ENCODE measurements around the gene SVBP.

DNA sequence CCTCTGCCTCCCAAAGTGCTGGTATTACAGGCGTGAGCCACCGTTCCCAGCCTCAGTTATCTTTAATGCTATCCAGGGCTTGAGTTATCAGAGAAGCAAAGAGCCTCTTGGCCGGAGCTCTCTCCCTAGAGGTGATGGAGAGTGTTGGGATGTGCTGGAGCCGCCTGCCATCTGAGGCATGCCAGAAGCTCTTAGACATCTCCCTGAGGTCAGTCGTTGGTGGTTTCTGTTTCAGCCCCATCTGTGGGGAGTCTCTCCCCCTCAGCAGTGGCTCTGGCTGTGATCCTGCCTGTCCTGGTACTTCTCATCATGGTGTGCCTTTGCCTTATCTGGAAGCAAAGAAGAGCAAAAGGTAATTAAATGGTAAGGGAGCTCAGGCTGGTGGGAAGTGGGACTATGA is 17.6 kb upstream of the SVBP start:
- TF ChIP-seq, protein P1, sequence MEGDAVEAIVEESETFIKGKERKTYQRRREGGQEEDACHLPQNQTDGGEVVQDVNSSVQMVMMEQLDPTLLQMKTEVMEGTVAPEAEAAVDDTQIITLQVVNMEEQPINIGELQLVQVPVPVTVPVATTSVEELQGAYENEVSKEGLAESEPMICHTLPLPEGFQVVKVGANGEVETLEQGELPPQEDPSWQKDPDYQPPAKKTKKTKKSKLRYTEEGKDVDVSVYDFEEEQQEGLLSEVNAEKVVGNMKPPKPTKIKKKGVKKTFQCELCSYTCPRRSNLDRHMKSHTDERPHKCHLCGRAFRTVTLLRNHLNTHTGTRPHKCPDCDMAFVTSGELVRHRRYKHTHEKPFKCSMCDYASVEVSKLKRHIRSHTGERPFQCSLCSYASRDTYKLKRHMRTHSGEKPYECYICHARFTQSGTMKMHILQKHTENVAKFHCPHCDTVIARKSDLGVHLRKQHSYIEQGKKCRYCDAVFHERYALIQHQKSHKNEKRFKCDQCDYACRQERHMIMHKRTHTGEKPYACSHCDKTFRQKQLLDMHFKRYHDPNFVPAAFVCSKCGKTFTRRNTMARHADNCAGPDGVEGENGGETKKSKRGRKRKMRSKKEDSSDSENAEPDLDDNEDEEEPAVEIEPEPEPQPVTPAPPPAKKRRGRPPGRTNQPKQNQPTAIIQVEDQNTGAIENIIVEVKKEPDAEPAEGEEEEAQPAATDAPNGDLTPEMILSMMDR (IDR thresholded peaks at IDR 0.05), result no peak
- TF ChIP-seq POLR2A (IDR thresholded peaks at IDR 0.05; ENCODE audit: low read depth), result no peak
